HEK293 (cell line): ENCODE data around the gene KHSRP.

Experiments
- GLI2 ChIP-seq: fragments of 450-650 bp; formaldehyde crosslinking; IDR thresholded peaks from 2 replicates; pipeline ENCODE4; 2017; ENCODE audit warnings: missing biosample characterization, missing genetic modification characterization, low read depth, borderline replicate concordance
- KLF8 ChIP-seq: fragments of 450-650 bp; formaldehyde crosslinking; IDR thresholded peaks from 2 replicates; pipeline ENCODE4 v1.5.1; 2016; ENCODE audit warnings: missing biosample characterization, missing genetic modification characterization
- PBX3 ChIP-seq: sonication (generic); formaldehyde crosslinking; IDR thresholded peaks from 2 replicates; pipeline ENCODE4 v1.8.1; 2022; ENCODE audit warnings: mild to moderate bottlenecking, moderate library complexity, missing genetic modification reagents
- SALL2 ChIP-seq: fragments of 450-650 bp; formaldehyde crosslinking; IDR thresholded peaks from 2 replicates; pipeline ENCODE4 v1.5.0; 2017; ENCODE audit warnings: missing biosample characterization, mild to moderate bottlenecking, missing genetic modification characterization, borderline replicate concordance
- SP2 ChIP-seq: fragments of 450-650 bp; formaldehyde crosslinking; IDR thresholded peaks from 2 replicates; pipeline ENCODE4 v1.5.1; 2016; ENCODE audit warnings: missing biosample characterization, missing genetic modification characterization
- YY2 ChIP-seq: fragments of 450-650 bp; formaldehyde crosslinking; IDR thresholded peaks from 2 replicates; pipeline ENCODE4 v1.5.1; 2016; ENCODE audit warnings: missing biosample characterization, missing genetic modification characterization
- ZFHX2 ChIP-seq: fragments of 450-650 bp; formaldehyde crosslinking; conservative IDR thresholded peaks from 2 replicates; pipeline ENCODE4 v1.5.1; 2016; ENCODE audit warnings: missing biosample characterization, missing genetic modification characterization
- ZNF112 ChIP-seq: fragments of 450-650 bp; formaldehyde crosslinking; IDR thresholded peaks from 2 replicates; pipeline ENCODE4 v1.5.0; 2017; ENCODE audit warnings: missing biosample characterization, missing genetic modification characterization
- ZNF140 ChIP-seq: fragments of 450-650 bp; formaldehyde crosslinking; IDR thresholded peaks from 2 replicates; pipeline ENCODE4 v1.5.1; 2016; ENCODE audit warnings: missing biosample characterization, missing genetic modification characterization
- ZNF214 ChIP-seq: fragments of 450-650 bp; formaldehyde crosslinking; IDR thresholded peaks from 2 replicates; pipeline ENCODE4 v1.5.1; 2017; ENCODE audit warnings: missing biosample characterization, mild to moderate bottlenecking, missing genetic modification characterization, borderline replicate concordance
- ZNF24 ChIP-seq: fragments of 450-650 bp; formaldehyde crosslinking; IDR thresholded peaks from 2 replicates; pipeline ENCODE4 v1.5.1; 2016; ENCODE audit warnings: missing biosample characterization, missing genetic modification characterization
- ZNF248 ChIP-seq: fragments of 450-650 bp; formaldehyde crosslinking; IDR thresholded peaks from 2 replicates; pipeline ENCODE4 v1.5.1; 2017; ENCODE audit warnings: missing biosample characterization, missing genetic modification characterization
- ZNF280D ChIP-seq: fragments of 450-650 bp; formaldehyde crosslinking; IDR thresholded peaks from 2 replicates; pipeline ENCODE4 v1.5.1; 2016; ENCODE audit warnings: missing biosample characterization, missing genetic modification characterization
- ZNF354C ChIP-seq: fragments of 450-650 bp; formaldehyde crosslinking; IDR thresholded peaks from 2 replicates; pipeline ENCODE4 v1.5.1; 2016; ENCODE audit warnings: missing biosample characterization, missing genetic modification characterization, low read depth, borderline replicate concordance
- ZNF433 ChIP-seq: fragments of 450-650 bp; formaldehyde crosslinking; IDR thresholded peaks from 2 replicates; pipeline ENCODE4 v1.5.1; 2016; ENCODE audit warnings: missing biosample characterization, missing genetic modification characterization, low read depth
- ZNF549 ChIP-seq: fragments of 450-650 bp; IDR thresholded peaks from 2 replicates; pipeline ENCODE4 v1.5.1; 2018; ENCODE audit warnings: missing biosample characterization, missing genetic modification characterization, mild to moderate bottlenecking, inconsistent platforms, moderate library complexity
- ZNF558 ChIP-seq: fragments of 450-650 bp; formaldehyde crosslinking; IDR thresholded peaks from 2 replicates; pipeline ENCODE4 v1.5.1; 2016; ENCODE audit warnings: missing biosample characterization, missing genetic modification characterization
- ZNF561 ChIP-seq: fragments of 450-650 bp; IDR thresholded peaks from 2 replicates; pipeline ENCODE4 v1.5.1; 2018; ENCODE audit warnings: missing biosample characterization, missing genetic modification characterization, borderline replicate concordance
- ZNF580 ChIP-seq: fragments of 450-650 bp; formaldehyde crosslinking; IDR thresholded peaks from 2 replicates; pipeline ENCODE4 v1.5.1; 2016; ENCODE audit warnings: missing biosample characterization, missing genetic modification characterization
- ZNF626 ChIP-seq: fragments of 450-650 bp; sonication (Bioruptor Pico); formaldehyde crosslinking; IDR thresholded peaks from 2 replicates; pipeline ENCODE4 v1.5.1; 2018; ENCODE audit warnings: missing biosample characterization, missing genetic modification characterization, inconsistent platforms
- ZNF645 ChIP-seq: fragments of 450-650 bp; formaldehyde crosslinking; IDR thresholded peaks from 2 replicates; pipeline ENCODE4; 2016; ENCODE audit warnings: missing biosample characterization, missing genetic modification characterization
- ZNF658 ChIP-seq: fragments of 450-650 bp; formaldehyde crosslinking; IDR thresholded peaks from 2 replicates; pipeline ENCODE4; 2016; ENCODE audit warnings: missing biosample characterization, missing genetic modification characterization
- ZNF677 ChIP-seq: fragments of 450-650 bp; IDR thresholded peaks from 2 replicates; pipeline ENCODE4 v1.5.0; 2018; ENCODE audit warnings: missing biosample characterization, mild to moderate bottlenecking, missing genetic modification characterization, moderate library complexity
- ZNF76 ChIP-seq: fragments of 450-650 bp; formaldehyde crosslinking; IDR thresholded peaks from 2 replicates; pipeline ENCODE4; 2016; ENCODE audit warnings: low read depth, missing biosample characterization, missing genetic modification characterization, borderline replicate concordance
- ZNF843 ChIP-seq: fragments of 450-650 bp; formaldehyde crosslinking; IDR thresholded peaks from 2 replicates; pipeline ENCODE4 v1.5.1; 2016; ENCODE audit warnings: missing biosample characterization, missing genetic modification characterization
- TF ChIP-seq, protein P1 (sequence below): fragments of 450-650 bp; formaldehyde crosslinking; IDR thresholded peaks from 2 replicates; pipeline ENCODE4 v1.5.1; 2016; ENCODE audit warnings: missing biosample characterization, missing genetic modification characterization
- TF ChIP-seq, protein P2 (sequence below): fragments of 450-650 bp; formaldehyde crosslinking; conservative IDR thresholded peaks from 2 replicates; pipeline ENCODE4 v1.5.1; 2016; ENCODE audit warnings: low read depth, missing biosample characterization, missing genetic modification characterization

KHSRP gene

GRCh38 chr19:6424939-6425731, 524 bp upstream of the KHSRP start (continued):
- TF ChIP-seq PBX3 (CRISPR knock-in tag) (peak; percentile 99), ZNF561 (tag by site-specific recombination) (peak; percentile 84), KLF8 (tag by site-specific recombination) (peak; percentile 60; the same call in 1 of the 2 replicates), ZNF677 (tag by site-specific recombination) (no peak), ZNF626 (tag by site-specific recombination) (no peak), ZNF112 (tag by site-specific recombination) (no peak), ZNF433 (tag by site-specific recombination) (no peak), ZNF843 (tag by site-specific recombination) (no peak), ZNF214 (tag by site-specific recombination) (no peak), SP2 (tag by site-specific recombination) (peak; percentile 98), ZNF140 (tag by site-specific recombination) (no peak), GLI2 (tag by site-specific recombination) (no peak), ZNF280D (tag by site-specific recombination) (no peak), ZNF558 (no peak), ZNF580 (tag by site-specific recombination) (peak; percentile 70), ZNF354C (tag by site-specific recombination) (no peak), YY2 (tag by site-specific recombination) (0 out of 2 replicates have a peak, but pooled peaks have one; percentile 27), ZFHX2 (tag by site-specific recombination) (peak; percentile 92), ZNF549 (tag by site-specific recombination) (no peak), ZNF658 (tag by site-specific recombination) (no peak), ZNF24 (0 out of 2 replicates have a peak, but pooled peaks have one; percentile 47), ZNF76 (tag by site-specific recombination) (peak; percentile 90), SALL2 (no peak), ZNF248 (tag by site-specific recombination) (no peak), ZNF645 (tag by site-specific recombination) (no peak)
- TF ChIP-seq, protein P1, sequence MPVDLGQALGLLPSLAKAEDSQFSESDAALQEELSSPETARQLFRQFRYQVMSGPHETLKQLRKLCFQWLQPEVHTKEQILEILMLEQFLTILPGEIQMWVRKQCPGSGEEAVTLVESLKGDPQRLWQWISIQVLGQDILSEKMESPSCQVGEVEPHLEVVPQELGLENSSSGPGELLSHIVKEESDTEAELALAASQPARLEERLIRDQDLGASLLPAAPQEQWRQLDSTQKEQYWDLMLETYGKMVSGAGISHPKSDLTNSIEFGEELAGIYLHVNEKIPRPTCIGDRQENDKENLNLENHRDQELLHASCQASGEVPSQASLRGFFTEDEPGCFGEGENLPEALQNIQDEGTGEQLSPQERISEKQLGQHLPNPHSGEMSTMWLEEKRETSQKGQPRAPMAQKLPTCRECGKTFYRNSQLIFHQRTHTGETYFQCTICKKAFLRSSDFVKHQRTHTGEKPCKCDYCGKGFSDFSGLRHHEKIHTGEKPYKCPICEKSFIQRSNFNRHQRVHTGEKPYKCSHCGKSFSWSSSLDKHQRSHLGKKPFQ (tag by site-specific recombination): no peak
- TF ChIP-seq, protein P2, sequence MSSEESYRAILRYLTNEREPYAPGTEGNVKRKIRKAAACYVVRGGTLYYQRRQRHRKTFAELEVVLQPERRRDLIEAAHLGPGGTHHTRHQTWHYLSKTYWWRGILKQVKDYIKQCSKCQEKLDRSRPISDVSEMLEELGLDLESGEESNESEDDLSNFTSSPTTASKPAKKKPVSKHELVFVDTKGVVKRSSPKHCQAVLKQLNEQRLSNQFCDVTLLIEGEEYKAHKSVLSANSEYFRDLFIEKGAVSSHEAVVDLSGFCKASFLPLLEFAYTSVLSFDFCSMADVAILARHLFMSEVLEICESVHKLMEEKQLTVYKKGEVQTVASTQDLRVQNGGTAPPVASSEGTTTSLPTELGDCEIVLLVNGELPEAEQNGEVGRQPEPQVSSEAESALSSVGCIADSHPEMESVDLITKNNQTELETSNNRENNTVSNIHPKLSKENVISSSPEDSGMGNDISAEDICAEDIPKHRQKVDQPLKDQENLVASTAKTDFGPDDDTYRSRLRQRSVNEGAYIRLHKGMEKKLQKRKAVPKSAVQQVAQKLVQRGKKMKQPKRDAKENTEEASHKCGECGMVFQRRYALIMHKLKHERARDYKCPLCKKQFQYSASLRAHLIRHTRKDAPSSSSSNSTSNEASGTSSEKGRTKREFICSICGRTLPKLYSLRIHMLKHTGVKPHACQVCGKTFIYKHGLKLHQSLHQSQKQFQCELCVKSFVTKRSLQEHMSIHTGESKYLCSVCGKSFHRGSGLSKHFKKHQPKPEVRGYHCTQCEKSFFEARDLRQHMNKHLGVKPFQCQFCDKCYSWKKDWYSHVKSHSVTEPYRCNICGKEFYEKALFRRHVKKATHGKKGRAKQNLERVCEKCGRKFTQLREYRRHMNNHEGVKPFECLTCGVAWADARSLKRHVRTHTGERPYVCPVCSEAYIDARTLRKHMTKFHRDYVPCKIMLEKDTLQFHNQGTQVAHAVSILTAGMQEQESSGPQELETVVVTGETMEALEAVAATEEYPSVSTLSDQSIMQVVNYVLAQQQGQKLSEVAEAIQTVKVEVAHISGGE: no peak
